NCI-H2171 (cell line): ENCODE data around the gene DNAJC12.
A peak's percentile ranks its signal among the peaks of the same experiment; 100 is the strongest.
"Not testable (repeated sequence)": the region's sequence is repeated elsewhere in the genome, so short reads cannot be mapped to it uniquely, and the experiment has no call there.

Source experiments
- DNase-seq: peaks from one replicate; lab custom pipeline; 2025; lab: John Stamatoyannopoulos, UW

The DNAJC12 gene

GRCh38 chr10:67763499-67764011 is 74.4 kb downstream of the DNAJC12 start:
- peak; percentile 41 for DNase-seq

GRCh38 chr10:67762567-67762966 is 75.4 kb downstream of the DNAJC12 start:
- not testable (repeated sequence) for DNase-seq

- no peak for DNase-seq
Observed at GRCh38 chr10:67760272-67760671, 77.7 kb downstream of the DNAJC12 start.
